Karpas-422 (cell line): Measurements from ENCODE around the gene SMARCD3. TPM values are rescaled to one million over a fixed set of nuclear protein-coding genes. Genes with fewer than 3 reads are reported as not detected.

Experiments
- DNase-seq: peaks from one replicate; pipeline ENCODE4 v3.0.0-alpha.2; 2015
- H2AFZ ChIP-seq: fragments of 200-600 bp; sonication (generic); 2 replicates; pipeline ENCODE4 v1.6.1; 2014; ENCODE audit warnings: antibody characterized with exemption, low read length, mixed read lengths
- H3K27ac ChIP-seq: fragments of 200-600 bp; sonication (generic); 2 replicates; pipeline ENCODE4 v1.5.1; 2014; ENCODE audit warnings: mild to moderate bottlenecking, low read length, moderate library complexity
- H3K27me3 ChIP-seq: fragments of 200-600 bp; sonication (generic); 2 replicates; pipeline ENCODE4 v1.6.1; 2014; ENCODE audit warnings: low read length, mixed read lengths
- H3K36me3 ChIP-seq: fragments of 200-600 bp; sonication (generic); 2 replicates; pipeline ENCODE4 v1.6.1; 2014; ENCODE audit warnings: low read length, mixed read lengths; ENCODE audit not compliant: insufficient read depth
- H3K4me1 ChIP-seq: fragments of 200-600 bp; sonication (generic); 2 replicates; pipeline ENCODE4 v1.6.1; 2014; ENCODE audit warnings: mild to moderate bottlenecking, low read length, mixed read lengths
- H3K4me2 ChIP-seq: fragments of 200-600 bp; sonication (generic); 2 replicates; pipeline ENCODE4 v1.6.1; 2014; ENCODE audit warnings: low read length, low read depth, mild to moderate bottlenecking; ENCODE audit not compliant: poor library complexity, severe bottlenecking
- H3K4me3 ChIP-seq: fragments of 200-600 bp; sonication (generic); 2 replicates; pipeline ENCODE4 v1.5.1; 2014; ENCODE audit warnings: mild to moderate bottlenecking, antibody characterized with exemption, low read length, mixed read lengths
- H3K79me2 ChIP-seq: fragments of 200-600 bp; sonication (generic); 2 replicates; pipeline ENCODE4 v1.6.1; 2014; ENCODE audit warnings: mild to moderate bottlenecking, low read length, mixed read lengths
- H3K9ac ChIP-seq: fragments of 200-600 bp; sonication (generic); 2 replicates; pipeline ENCODE4 v1.6.0; 2014; ENCODE audit warnings: low read length
- H3K9me2 ChIP-seq: fragments of 200-600 bp; sonication (generic), shearing (Covaris generic); replicated peaks from 2 replicates; pipeline ENCODE4 v1.6.0; 2014; ENCODE audit warnings: mild to moderate bottlenecking, low read length, moderate library complexity; ENCODE audit not compliant: insufficient read depth
- H3K9me3 ChIP-seq: fragments of 300-700, 200-600 bp; sonication (generic); 2 replicates; pipeline ENCODE4 v1.6.1; 2014; ENCODE audit warnings: low read length, mixed read lengths
- H4K20me1 ChIP-seq: fragments of 200-600 bp; sonication (generic); 2 replicates; pipeline ENCODE4 v1.6.1; 2014; ENCODE audit warnings: mild to moderate bottlenecking, antibody characterized with exemption, low read length, low read depth; ENCODE audit not compliant: insufficient read depth
- total RNA-seq: library from RNA; depleted of rRNA; stranded (reverse); fragments of >200 nt; shearing (Covaris generic); gene quantifications from 2 replicates; pipeline ENCODE4 v1.2.3, GENCODE V29; 2014; ENCODE audit warnings: low replicate concordance; rRNA removed

The SMARCD3 gene
- total RNA-seq = 3.2 and 8.7 TPM in 2 replicates

DNA sequence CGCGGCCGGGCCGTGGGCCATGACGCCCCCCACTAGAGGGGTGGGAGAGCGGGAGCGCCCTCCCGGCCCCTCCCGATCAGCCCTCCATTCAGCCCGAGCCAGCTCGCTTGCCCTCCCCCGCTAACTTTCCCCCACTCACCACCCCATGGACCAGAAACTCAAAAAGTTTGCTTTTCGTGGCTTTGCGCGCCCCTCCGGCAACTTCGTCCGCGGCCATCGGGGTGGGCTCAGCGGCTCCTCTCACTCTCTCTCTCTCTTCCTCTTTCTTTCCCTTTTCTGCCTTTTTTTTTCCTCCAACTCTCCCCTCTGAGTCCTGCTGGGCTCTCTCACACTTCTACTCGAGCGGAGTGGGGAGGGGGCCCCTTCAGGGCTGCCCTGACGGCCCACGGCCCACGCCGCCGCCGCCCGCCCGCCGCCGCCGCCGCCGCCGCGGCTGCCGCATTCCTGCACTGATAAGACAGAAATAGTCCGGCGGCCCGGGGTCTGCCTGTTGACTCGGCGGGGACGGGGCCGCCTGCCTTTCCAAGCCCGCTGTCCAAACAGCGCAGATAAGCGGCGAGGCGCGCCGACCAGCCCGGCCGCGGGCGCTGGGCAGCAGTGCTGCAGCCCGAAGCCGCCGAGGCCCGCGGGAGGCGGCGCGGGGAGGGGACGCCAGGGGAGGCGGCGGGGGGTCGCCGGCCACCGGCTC is at the start of gene SMARCD3:
Gene SMARCD3 (minus strand): TSS at position 349 of the 688 bp plus-strand sequence. CDS start 132 bp downstream, at position 217.
- peak within 1 kb of the TSS; percentile 4; the same call in 1 of the 2 replicates for H3K9ac ChIP-seq
- DNase-seq = no peak
- no peaks in the 10 kb centered on the region for H3K27me3 ChIP-seq
- peak within 1 kb of the TSS; percentile 43 for H3K4me2 ChIP-seq
- H3K9me2 ChIP-seq = no peaks in the 10 kb centered on the region
- H3K4me3 ChIP-seq = peak within 1 kb of the TSS; percentile 31; the same call in 1 of the 2 replicates
- H4K20me1 ChIP-seq = no peaks in the 10 kb centered on the region; the same call in 1 of the 2 replicates
- peaks cover 29% of the 10 kb centered on the region for H3K4me1 ChIP-seq
- peak within 1 kb of the TSS; percentile 34; the same call in 1 of the 2 replicates for H2AFZ ChIP-seq
- H3K36me3 ChIP-seq = no peaks in the 10 kb centered on the region
- H3K27ac ChIP-seq = no peak within 1 kb of the TSS
- H3K9me3 ChIP-seq = no peaks in the 10 kb centered on the region
- H3K79me2 ChIP-seq = no peaks in the 10 kb centered on the region

DNA sequence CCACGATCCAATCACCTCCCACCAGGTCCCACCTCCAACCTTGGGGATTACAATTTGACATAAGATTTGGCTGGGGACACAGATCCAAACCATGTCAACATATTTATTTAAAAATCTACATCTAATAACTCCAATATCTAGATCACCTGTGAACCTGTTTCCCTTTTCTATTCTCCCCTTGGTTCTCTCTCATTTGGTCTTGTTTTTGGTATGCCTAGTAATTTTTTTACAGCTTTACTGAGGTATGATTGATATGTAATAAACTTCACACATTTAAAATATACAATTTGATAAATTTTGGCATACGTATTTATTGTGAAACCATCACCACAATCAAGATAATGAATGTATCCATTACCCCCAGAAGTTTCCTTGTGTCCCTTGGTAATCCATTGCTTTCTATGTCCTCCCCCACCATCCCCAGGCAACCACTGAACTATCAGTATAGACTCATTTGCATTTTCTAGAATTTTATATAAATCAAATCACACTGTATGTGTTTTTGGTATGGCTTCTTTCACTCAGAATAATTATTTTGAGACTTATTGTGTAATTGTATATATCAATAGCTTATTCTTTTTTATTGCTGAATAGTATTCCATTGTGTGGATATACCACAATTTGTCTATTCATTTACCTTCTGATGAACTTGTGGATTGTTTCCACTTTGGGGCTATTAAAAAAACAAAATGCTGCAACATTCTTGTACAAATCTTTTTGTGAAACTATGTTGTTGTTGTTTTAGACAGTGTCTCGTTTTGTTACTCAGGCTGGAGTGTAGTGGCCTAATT is 47.9 kb upstream of the SMARCD3 start:
- Histone ChIP-seq H3K9ac (no peak overlapping the region), H3K9me3 (no peaks in the 10 kb centered on the region), H2AFZ (no peak overlapping the region), H3K4me1 (peaks cover 12% of the 10 kb centered on the region), H3K36me3 (no peaks in the 10 kb centered on the region), H3K4me2 (no peak overlapping the region), H3K9me2 (no peaks in the 10 kb centered on the region), H3K27ac (no peak overlapping the region), H3K4me3 (no peak overlapping the region), H3K79me2 (no peaks in the 10 kb centered on the region), H4K20me1 (no peaks in the 10 kb centered on the region), H3K27me3 (no peaks in the 10 kb centered on the region)
- DNase-seq = no peak

DNA sequence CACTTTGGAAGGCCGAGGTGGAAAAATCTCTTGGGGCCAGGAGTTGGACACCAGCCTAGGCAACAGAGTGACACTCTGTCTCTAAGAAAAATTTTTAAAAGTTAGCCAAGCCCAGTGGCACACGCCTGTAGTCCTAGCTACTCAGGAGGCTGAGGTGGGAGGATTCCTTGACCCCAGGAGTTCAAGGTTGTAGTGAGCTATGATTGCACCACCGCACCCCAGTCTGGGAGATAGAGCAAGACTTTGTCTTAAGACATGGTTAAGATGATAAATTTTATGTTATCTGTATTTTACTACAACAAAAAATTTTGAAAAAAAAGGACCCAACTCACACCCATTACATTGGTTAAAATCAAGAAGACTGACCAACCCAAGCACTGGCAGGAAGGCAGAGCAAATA is 44.4 kb upstream of the SMARCD3 start:
- H3K9ac ChIP-seq = no peak overlapping the region
- DNase-seq = no peak
- no peak overlapping the region for H3K27ac ChIP-seq
- no peaks in the 10 kb centered on the region for H3K4me1 ChIP-seq
- no peaks in the 10 kb centered on the region for H4K20me1 ChIP-seq
- H3K27me3 ChIP-seq = no peaks in the 10 kb centered on the region
- no peaks in the 10 kb centered on the region for H3K9me3 ChIP-seq
- no peaks in the 10 kb centered on the region for H3K79me2 ChIP-seq
- H3K4me2 ChIP-seq = no peak overlapping the region
- no peak overlapping the region for H2AFZ ChIP-seq
- no peaks in the 10 kb centered on the region for H3K36me3 ChIP-seq
- no peaks in the 10 kb centered on the region for H3K9me2 ChIP-seq
- no peak overlapping the region for H3K4me3 ChIP-seq

DNA sequence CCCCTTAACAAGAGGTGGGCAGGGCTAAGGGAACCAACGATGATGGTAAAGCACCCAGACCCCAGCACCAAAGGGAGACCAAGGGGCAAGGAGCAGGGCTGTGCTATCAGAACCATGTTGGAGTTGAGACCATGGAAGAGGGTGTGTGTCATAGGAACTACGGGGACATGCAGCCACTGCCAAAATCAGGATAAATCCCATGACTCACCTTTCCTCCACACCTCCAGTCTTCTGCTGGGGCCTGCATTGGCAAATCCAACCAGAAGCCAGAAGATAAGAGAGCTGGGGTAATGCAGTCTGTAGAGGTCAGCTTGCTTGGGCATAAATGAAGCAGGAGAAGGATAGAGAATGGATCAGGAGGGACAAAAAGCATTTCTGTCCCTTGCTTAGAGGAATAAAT is 42.7 kb upstream of the SMARCD3 start:
- Histone ChIP-seq H3K9me3 (no peaks in the 10 kb centered on the region), H3K4me3 (no peak overlapping the region), H3K4me1 (no peaks in the 10 kb centered on the region), H3K36me3 (no peaks in the 10 kb centered on the region), H3K9ac (no peak overlapping the region), H3K9me2 (no peaks in the 10 kb centered on the region), H3K4me2 (no peak overlapping the region), H3K27me3 (no peaks in the 10 kb centered on the region), H4K20me1 (no peaks in the 10 kb centered on the region), H2AFZ (no peak overlapping the region), H3K27ac (no peak overlapping the region), H3K79me2 (no peaks in the 10 kb centered on the region)
- DNase-seq = no peak

DNA sequence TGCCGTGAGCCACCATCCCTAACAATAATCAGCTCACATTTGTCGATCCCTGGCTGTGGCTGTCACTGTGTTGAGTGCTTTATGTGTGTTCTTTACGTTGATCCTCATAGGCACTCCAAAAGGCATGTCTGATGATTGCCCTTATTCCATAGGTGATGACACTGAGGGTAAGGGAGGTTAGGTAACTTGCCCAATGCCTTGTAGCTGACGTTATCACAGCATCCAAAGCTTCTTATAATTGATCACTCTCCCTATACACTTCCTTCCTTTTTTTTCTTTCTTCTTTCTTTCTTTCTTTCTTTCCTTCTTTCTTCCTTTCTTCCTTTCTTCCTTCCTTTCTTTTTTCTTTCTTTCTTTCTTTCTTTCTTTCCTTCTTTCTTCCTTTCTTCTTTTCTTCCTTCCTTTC is 41.9 kb upstream of the SMARCD3 start:
- H3K9me3 ChIP-seq = no peaks in the 10 kb centered on the region
- no peak overlapping the region for H3K4me2 ChIP-seq
- H2AFZ ChIP-seq = no peak overlapping the region
- no peak for DNase-seq
- H3K9me2 ChIP-seq = no peaks in the 10 kb centered on the region
- H3K36me3 ChIP-seq = no peaks in the 10 kb centered on the region
- H3K27me3 ChIP-seq = no peaks in the 10 kb centered on the region
- no peak overlapping the region for H3K27ac ChIP-seq
- no peaks in the 10 kb centered on the region for H3K79me2 ChIP-seq
- peaks cover 2% of the 10 kb centered on the region for H3K4me1 ChIP-seq
- H4K20me1 ChIP-seq = no peaks in the 10 kb centered on the region
- H3K4me3 ChIP-seq = no peak overlapping the region
- H3K9ac ChIP-seq = no peak overlapping the region

DNA sequence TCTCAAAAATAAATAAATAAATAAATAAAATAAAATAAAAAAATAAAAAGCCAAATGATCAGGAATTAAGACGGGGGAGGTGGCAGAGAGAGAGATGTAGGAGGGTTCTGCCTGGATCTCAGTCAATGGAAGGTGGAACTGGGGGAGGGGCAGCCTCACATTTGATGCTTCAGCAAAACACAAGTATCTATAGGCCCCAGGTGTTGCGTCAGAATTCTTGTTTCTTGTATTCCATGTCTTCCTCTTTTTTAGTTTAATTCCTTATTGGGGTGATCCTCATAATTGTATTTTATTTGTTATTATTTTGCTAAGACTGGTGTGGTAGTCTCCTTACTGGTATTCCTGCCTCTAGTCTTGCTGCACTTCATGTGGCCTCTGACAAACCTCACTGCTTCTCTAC is 41.4 kb upstream of the SMARCD3 start:
- no peak for DNase-seq
- H3K9me2 ChIP-seq = no peaks in the 10 kb centered on the region
- H3K27me3 ChIP-seq = no peaks in the 10 kb centered on the region
- no peak overlapping the region for H3K27ac ChIP-seq
- no peaks in the 10 kb centered on the region for H3K36me3 ChIP-seq
- no peak overlapping the region for H3K4me2 ChIP-seq
- no peak overlapping the region for H2AFZ ChIP-seq
- H3K4me1 ChIP-seq = peaks cover 7% of the 10 kb centered on the region
- no peaks in the 10 kb centered on the region for H3K9me3 ChIP-seq
- no peaks in the 10 kb centered on the region for H4K20me1 ChIP-seq
- no peak overlapping the region for H3K9ac ChIP-seq
- no peak overlapping the region for H3K4me3 ChIP-seq
- no peaks in the 10 kb centered on the region for H3K79me2 ChIP-seq

DNA sequence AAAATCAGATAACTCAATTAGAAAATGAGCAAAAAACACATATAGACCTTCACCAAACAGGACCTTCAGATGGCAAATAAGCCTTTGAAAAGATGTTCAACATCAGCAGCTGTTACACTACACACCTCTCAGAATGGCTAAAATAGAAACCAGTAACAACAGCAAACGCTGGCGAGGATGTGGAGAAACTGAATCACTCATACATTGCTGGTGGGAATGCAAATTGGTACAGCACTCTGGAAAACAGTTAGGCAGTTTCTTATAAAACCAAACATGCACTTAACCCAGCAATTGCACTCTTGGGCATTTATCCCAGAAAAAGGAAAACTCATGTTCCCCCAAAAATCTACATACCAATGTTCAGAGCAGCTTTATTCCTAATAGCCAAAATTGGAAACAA is 37.7 kb upstream of the SMARCD3 start:
- no peaks in the 10 kb centered on the region for H3K27me3 ChIP-seq
- H3K9me2 ChIP-seq = no peaks in the 10 kb centered on the region
- H3K79me2 ChIP-seq = no peaks in the 10 kb centered on the region
- H3K36me3 ChIP-seq = no peaks in the 10 kb centered on the region
- H4K20me1 ChIP-seq = no peaks in the 10 kb centered on the region
- no peak overlapping the region for H2AFZ ChIP-seq
- no peak overlapping the region for H3K27ac ChIP-seq
- no peak overlapping the region for H3K9ac ChIP-seq
- DNase-seq = peak; percentile 46
- H3K4me3 ChIP-seq = no peak overlapping the region
- H3K9me3 ChIP-seq = no peaks in the 10 kb centered on the region
- peaks cover 9% of the 10 kb centered on the region for H3K4me1 ChIP-seq
- no peak overlapping the region for H3K4me2 ChIP-seq

DNA sequence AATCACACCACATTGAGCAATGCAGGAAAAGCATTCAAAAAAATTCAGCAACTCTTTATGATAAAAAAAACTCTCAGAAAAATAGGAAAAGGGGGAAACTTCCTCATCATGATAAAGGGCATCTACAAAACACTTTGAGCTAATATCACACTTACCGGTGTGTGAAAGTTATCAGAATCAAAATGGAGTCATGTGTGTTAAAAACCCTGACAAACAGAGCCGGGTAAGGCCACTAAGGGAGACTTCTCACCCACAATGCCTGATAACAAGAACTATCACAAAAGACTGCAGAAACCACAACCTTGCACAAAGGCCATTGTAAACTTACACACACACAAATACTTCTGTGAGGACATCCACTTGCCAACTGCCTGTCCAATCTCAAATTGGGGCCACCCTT is 34.8 kb upstream of the SMARCD3 start:
- H3K27ac ChIP-seq = no peak overlapping the region

More for the DNA sequence above, 34.8 kb upstream of the SMARCD3 start:
- DNase-seq = no peak
- Histone ChIP-seq H3K9me2 (no peaks in the 10 kb centered on the region), H3K36me3 (no peaks in the 10 kb centered on the region), H3K4me1 (peaks cover 9% of the 10 kb centered on the region), H3K27me3 (no peaks in the 10 kb centered on the region), H3K4me2 (no peak overlapping the region), H3K79me2 (no peaks in the 10 kb centered on the region), H3K9ac (no peak overlapping the region), H4K20me1 (no peaks in the 10 kb centered on the region), H3K4me3 (no peak overlapping the region), H2AFZ (no peak overlapping the region), H3K9me3 (no peaks in the 10 kb centered on the region)
